GM12891 (cell line): ENCODE data around the gene KLF5.

Experiments used
- POLR2A ChIP-seq: IDR thresholded peaks from 2 replicates; pipeline ENCODE4 v1.6.1; 2011; ENCODE audit warnings: low read depth, low read length, control low read depth
- POLR2AphosphoS5 ChIP-seq: IDR thresholded peaks from 2 replicates; pipeline ENCODE4 v1.6.1; 2011; ENCODE audit warnings: low read depth, low read length, control low read depth

GRCh38 chr13:73107481-73107880 lies 48.7 kb downstream of the KLF5 start:
- TF ChIP-seq POLR2A (no peak), POLR2AphosphoS5 (no peak)
